SKM-1 treated with dmso at 0.1 percent for 144 hours (cell line): ENCODE results near the gene KLRC3.
"Not testable (repeated sequence)": the region's sequence is repeated elsewhere in the genome, so short reads cannot be mapped to it uniquely, and the experiment has no call there.

Experiments
- DNase-seq: peaks from one replicate; lab custom pipeline; 2025; ENCODE audit not compliant: unreplicated experiment; lab: John Stamatoyannopoulos, UW

KLRC3 gene

DNA sequence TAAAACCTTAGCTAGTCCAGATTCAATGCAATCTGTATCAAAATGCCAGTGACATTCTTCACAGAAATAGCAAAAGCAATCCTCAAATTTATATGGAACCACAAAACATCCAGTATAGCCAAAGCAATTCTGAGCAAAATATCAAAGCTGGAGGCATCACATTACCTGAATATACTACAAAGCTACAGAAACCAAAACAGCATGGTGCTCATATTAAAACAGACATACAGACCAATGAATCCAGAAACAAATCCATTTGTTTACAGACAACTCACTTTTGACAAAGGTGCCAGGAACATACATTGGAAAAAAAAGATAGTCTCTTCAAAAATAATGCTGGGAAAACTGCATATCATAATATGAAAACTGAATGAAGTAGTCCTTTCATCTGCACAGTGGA, 15.6 kb downstream of the KLRC3 start:
- no peak for DNase-seq

- no peak for DNase-seq
Measured at GRCh38 chr12:10400829-10401228, 19.6 kb downstream of the KLRC3 start.

- no peak for DNase-seq
Measured at GRCh38 chr12:10398168-10398567, 22.2 kb downstream of the KLRC3 start.

DNA sequence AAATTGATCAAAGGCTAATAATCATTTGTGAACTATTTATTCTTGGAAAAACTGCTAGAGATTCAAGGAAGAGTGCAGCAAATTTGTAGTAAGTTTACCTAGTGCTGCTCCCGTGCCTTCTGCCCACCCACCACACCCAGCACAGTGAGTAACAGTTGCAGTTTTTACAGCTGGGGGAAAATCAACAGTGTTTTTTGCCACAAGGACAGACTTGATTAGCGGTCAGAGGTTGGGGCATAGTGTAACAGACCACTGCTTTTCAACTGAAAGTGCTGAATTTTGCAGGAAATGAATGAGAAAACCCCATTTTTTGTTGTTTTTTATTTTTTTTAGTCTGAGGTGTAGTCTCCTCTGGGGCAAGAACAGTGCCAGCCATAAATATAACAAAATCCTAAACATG, 23.1 kb downstream of the KLRC3 start:
- DNase-seq = no peak

DNA sequence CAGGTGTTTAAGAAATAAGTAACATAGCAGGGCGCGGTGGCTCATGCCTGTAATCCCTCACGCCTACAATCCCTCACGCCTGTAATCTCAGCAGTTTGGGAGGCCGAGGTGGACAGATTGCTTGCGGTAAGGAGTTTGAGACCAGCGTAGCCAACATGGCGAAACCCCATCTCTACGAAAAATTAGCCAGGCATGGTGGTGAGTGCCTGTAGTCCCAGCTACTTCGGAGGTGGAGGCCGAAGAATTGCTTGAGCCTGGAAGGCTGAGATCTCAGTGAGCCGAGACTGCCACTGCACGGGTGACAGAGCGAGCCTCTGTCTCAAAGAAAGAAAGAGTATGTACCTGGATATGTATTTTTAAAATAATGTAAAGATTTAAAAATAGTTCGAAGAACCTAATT, 24.2 kb downstream of the KLRC3 start:
- DNase-seq = not testable (repeated sequence)

DNA sequence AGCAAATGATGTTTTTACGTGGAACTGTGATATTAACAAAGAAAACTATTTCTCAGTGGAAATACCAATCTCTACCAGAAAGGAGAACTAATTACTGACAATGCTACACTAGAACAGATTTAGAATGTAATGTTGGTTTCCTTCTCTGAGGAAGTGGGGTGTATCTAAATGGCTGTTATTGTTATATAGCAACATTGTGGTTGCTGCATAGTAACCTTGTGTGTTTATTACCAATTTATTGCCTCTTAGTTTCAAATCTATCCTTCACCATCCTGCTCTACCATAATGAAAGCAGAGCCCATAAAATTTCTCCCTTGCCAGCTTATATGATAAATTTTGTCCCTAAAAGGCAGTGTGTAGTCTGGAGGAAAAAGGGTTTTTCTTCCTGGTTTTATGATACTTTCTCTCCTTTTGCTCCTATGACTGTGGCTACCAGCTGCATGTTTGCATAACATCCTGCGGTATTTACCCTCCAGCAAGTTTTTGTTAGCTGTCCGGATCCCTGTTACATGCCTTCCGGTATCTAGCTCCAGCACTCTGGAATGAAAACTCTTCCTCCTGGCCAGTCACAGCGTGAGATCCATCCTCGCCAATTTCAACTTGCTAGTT, 24.9 kb downstream of the KLRC3 start:
- peak; percentile 36 for DNase-seq

DNA sequence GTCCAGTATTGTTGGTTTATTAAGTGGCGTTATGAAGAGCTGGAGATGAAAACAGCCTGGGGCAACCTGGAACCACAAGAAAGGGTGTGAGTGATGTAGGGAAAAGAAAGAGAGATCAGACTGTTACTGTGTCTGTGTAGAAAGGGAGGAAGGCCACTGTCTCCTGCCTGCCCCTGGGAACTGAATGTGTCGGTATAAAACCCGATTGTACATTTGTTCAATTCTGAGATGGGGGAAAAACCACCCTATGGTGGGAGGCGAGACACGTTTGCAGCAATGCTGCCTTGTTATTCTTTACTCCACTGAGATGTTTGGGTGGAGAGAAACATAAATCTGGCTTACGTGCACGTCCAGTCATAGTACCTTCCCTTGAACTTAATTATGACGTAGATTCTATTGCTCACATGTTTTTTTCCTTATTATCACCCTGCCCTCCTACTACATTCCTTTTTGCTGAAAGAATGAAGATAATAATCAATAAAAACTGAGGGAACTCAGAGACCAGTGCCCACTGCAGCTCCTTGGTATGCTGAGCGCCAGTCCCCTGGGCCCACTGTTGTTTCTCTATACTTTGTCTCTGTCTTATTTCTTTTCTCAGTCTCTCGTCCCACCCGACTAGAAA, 25.8 kb downstream of the KLRC3 start:
- DNase-seq = not testable (repeated sequence)

DNA sequence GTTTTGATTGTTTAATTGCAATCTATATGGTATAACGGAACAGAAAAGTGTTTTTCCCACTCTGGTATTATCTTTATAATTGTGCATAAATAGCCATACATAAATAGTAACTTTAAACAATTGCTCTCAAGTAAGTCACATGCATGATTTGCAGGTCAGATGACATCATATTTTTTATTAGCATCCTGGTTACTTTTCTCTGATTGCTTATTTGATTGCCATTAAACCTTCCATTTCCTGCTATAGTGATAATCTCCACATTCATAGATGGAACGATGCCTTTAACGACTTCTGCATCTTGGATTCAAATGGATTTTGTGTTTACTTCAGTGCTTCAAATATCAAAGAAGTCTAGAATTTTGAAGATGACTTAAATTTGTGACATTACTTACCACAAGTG, 27.1 kb downstream of the KLRC3 start:
- no peak for DNase-seq

GRCh38 chr12:10392394-10392930, 27.9 kb downstream of the KLRC3 start:
- DNase-seq = no peak

DNA sequence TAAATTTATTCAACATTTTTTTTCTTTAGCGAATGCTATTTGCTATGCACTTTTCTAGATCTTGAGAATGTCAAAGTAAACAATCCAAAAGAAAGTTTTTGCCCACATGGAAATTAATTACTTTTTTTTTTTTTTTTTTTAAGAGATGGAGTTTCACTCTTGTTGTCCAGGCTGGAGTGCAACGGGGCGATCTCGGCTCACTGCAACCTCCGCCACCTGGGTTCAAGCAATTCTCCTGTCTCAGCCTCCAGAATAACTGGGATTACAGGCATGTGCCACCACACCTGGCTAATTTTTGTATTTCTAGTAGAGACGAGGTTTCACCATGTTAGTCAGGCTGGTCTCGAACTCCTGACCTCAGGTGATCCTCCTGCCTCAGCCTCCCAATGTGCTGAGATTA, 29.4 kb downstream of the KLRC3 start:
- DNase-seq = not testable (repeated sequence)

DNA sequence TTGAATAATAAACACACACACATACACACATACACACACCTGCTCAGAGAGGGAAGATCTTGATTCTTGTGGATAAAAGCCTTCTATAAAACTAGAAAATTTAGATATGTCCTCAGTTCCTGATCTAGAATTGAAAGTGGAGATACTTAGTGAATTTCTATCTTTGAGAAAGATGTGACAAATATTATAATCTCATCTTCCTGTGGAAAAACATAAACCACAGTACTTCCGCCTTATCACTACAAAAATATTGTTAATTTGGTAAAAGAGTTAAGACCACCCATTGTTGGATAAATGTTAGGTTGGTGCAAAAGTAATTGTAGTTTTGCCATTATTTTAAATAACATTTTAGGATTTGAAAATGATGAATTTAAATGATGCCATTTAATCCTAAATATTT, 30.5 kb downstream of the KLRC3 start, which contains the start of gene KLRK1:
KLRK1 (minus strand) TSS at position 138 of the 400 bp plus-strand sequence. CDS start 1,231 bp downstream, outside the sequence.
- no peak for DNase-seq

DNA sequence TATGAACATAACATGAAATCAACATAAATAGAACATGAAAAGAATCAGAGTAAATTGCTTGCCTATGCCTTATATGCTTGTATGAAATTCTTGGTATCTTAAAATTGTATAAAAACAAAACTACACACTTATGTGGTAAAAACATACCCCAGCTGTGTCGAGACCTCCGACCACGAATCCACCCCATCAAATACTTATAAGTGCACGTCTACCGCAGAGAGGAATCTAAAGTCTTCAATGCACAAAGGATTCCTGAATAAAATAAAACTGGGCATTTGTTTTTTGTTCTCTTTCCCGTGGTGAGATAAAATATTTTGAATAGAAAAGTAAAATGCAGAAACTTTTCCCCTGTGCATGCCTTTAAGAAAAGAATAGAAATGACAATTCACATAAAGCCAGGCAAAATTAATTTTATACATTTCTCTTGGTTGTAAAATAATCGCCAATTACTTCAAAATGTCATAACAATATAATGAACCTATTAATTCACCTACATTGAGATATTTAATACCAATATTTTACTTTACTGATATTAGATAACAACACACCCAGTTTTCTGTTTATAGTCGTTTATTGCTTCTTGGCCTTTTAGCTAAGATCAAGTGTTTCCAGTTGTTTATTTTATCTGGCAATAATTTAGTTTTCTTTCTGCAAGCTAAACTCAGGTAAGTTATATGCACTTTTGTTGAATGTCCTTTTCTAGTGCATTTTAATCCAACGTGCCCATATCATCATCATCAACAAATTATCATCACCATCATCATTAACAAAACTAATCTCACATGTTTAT, 31.6 kb downstream of the KLRC3 start:
- DNase-seq = no peak

- DNase-seq = not testable (repeated sequence)
Measured at GRCh38 chr12:10387498-10387897, 32.9 kb downstream of the KLRC3 start.

DNA sequence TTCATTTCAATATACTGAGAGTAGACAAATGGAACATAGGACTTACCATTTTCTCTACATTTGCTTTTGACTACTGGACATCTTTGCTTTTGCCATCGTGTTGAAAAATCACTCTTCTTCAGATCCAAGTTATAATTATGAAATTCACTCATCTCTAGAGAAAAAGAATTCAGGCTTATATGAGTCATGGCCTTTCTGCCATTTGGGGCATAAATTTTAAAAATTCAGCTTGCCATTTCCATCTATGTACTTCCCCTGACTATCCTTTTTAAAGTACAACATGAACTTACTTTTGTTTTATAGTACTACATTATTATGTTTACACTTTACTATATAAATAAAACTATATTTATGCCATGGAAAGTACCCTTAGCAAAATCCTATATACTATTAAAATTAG, 33.5 kb downstream of the KLRC3 start:
- no peak for DNase-seq

DNA sequence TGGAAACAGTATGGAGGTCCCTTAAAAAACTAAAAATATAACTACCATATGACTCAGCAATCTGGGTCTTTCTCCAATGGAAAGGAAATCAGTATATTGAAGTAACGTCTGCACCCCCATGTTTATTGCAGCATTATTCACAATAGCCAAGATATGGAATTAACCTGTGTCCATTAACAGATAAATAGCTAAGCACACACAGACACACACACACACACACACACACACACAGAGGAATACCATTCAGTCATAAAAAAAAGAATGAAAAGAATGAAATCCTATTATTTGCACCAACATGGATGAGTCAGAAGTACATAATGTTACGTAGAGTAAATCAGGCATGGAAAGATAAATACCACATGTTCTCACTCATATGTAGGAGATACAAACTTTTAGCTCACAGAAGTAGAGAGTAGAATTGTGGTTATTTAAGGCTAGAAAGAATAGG, 35.2 kb downstream of the KLRC3 start:
- DNase-seq = no peak

GRCh38 chr12:10384191-10384590, 36.2 kb downstream of the KLRC3 start:
- DNase-seq = no peak

DNA sequence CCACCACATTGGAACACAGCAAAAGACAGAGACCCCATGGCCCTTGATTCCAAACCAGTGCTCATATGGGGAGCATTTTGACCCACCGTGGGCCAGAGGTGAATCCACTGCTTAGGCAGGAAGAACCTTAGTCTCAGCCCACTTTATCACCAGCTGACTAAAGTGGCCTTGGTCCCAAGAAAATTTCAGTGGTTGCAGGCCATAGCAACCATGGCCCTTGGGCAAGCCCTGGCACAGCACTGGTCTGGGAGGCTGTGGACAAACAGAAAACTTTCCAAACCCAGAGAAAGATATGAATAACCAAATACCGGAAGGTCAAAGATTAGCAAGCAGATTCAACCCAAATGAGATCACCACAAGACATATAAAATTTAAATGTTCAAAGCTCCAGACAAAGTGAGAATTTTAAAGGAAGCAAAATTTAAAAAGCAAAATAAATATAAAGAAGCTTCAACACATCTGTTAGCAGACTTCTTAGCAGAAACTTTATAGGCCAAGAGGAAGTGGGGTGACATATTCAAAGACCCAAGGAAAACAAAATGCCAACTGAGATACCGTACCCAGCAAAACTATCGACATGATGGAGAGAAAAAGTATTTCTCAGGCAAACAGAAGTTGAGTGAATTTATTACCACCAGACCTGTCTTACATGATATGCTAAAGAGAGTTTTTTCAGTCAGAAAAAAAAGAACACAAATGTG, 38.3 kb downstream of the KLRC3 start:
- no peak for DNase-seq

DNA sequence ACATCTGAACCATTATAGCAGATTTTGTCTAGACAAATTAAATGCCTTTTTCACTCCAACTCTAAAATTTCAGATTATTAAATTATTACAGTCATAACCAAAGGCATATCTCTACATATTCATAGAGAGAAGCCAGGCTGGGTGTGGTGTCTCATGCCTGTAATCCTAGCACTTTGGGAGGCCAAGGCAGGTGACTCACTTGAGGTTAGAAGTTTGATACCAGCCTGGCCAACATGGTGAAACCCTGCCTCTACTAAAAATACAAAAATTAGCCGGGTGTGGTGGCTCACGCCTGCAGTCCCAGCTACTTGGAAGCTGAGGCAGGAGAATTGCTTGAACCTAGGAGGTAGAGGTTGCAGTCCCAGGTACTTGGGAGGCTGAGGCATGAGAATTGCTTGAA, 41.7 kb downstream of the KLRC3 start:
- DNase-seq = not testable (repeated sequence)

- DNase-seq = no peak
Measured at GRCh38 chr12:10374624-10375018, 45.8 kb downstream of the KLRC3 start.

- no peak for DNase-seq
Measured at GRCh38 chr12:10372559-10372958, 47.8 kb downstream of the KLRC3 start.

DNA sequence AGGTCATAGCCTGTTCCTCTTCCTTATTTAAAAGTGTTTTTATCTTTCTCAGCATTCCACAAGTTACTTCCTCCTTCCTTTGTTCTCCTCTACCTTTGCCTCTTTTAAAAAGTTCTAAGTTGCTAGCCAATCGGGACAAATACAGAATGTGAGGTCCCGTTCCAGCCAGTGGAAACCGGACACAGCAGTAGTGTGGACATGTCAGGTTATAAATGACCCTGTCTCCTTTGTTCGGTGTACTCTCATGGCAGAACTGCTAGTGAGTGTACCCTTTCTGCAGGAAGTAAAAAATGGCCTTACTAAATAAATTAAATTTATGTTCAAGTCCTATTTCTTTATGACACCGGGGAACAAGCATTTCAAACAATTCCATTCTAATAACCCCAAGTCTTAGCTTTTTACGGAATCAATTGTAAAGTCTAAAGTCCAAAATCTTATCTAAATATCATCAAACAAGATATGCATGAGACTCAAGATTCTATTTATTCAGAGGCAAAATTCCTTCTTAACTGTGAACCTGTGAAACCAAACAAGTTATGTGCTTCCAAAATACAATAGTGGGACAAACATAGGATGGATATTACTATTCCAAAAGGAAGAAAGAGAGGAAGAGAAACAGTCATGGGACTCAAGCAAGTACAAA, 48.4 kb downstream of the KLRC3 start:
- DNase-seq = not testable (repeated sequence)
